Measurements from ENCODE around the gene C9orf85.
A peak's percentile ranks its signal among the peaks of the same experiment; 100 is the strongest.
"Not testable (repeated sequence)": the region's sequence is repeated elsewhere in the genome, so short reads cannot be mapped to it uniquely, and the experiment has no call there.

The C9orf85 gene

DNA sequence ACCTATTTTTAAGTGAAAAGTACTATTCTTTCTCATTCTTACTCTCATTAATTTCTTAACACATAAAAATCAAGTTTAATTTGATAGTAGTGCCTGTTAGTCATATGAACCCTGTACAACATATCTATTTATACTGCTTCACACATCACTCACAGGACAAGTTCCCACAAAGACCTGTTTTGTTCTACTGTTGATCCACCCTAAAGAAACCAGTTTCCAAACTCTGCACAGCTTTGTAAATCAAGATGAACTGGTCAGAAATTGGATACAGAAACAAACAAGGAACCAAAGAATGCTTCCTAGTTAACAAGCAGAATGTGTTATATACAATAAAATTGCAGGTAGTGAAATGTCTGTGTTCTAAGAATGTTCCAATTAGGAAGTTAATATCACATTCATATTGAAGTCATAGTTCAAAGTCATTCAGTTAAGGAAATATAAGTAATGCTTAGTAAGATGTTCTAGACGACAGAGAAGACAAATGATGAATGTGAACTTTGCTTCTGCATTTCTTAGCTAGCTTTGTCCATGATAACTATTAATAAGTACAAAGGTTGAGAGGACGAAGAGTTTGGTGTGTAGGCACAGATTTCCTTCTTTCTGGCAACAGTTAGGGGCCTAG lies 33.4 kb downstream of the C9orf85 start:
- no peak for DNase-seq

- DNase-seq = not testable (repeated sequence)
Observed at GRCh38 chr9:71954652-71955051, 43.2 kb downstream of the C9orf85 start.

DNA sequence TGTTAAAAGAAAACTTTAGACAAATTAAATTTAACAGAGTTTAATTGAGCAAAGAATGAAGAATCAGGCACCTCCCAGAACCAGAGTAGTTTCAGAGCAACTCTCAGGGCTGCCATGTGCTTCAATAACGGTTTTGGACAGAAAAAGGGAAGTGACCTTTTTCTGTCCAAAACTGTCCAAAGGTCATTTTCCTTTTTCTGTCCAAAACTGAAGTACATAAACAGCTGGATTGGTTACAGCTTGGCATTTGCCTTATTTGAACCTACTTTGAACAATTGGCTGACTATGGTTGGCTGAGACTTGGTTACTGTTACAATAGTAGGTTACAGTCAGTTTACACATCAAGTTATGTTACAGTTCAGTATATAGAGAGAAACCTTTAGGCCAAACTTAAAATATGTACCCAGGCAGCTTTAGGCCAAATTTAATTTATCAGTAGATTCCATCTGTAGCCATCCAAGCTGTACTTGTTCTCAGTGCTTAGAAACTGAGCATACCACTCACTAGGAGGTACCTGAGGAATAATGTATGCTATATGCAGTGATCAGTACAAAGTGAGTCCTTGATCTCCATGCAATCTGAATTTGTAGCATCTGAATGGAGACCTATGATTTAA lies 44.0 kb downstream of the C9orf85 start:
- DNase-seq = peak; percentile 84

DNA sequence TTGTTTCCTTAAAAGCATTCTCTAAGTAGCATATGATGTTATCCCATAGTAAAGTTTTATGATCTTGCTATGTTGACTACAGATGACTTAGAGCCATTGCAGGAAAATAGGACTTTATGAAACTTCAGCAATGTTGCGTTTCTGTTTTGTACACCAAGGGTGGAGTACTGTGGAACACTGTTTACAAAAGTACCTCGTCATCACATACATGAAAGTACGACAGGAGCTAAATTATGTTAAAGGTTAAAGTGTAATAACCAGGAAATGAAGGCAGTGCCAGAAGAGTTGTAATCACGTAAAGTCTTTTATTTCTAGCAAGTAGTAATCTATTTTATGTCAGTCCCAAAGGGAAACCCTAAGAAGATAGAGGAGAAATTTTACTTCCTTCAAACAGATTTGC lies 50.9 kb downstream of the C9orf85 start:
- DNase-seq = no peak

- DNase-seq = not testable (repeated sequence)
Observed at GRCh38 chr9:71963471-71963996, 52.1 kb downstream of the C9orf85 start.

GRCh38 chr9:71965403-71965802 lies 54.0 kb downstream of the C9orf85 start:
- DNase-seq = no peak

DNA sequence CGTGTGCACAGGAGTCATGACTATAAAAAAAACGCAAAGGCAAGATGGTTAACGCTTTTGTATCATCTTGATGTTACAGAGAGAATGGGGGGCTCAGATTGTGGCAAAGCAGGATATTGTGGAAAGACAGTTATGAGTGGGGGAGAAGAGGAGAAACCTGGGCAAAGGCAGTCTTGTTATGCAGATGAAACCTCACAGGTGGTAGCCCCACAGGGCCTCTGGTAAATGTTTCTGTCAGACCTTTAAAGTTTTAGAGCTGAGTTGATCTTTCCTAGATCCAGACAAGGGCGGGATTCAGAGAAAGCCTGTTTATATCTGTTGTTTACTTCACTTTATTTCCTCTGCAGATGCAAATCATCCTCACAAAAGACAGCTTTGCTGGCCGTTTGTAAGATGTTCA lies 55.2 kb downstream of the C9orf85 start:
- DNase-seq = no peak

GRCh38 chr9:71968541-71969090 lies 57.2 kb downstream of the C9orf85 start:
- DNase-seq = no peak

GRCh38 chr9:71975833-71976232 lies 64.4 kb downstream of the C9orf85 start:
- no peak for DNase-seq

GRCh38 chr9:71977003-71977402 lies 65.6 kb downstream of the C9orf85 start:
- DNase-seq = no peak

- DNase-seq = no peak
Observed at GRCh38 chr9:71980266-71981190, 69.1 kb downstream of the C9orf85 start.

DNA sequence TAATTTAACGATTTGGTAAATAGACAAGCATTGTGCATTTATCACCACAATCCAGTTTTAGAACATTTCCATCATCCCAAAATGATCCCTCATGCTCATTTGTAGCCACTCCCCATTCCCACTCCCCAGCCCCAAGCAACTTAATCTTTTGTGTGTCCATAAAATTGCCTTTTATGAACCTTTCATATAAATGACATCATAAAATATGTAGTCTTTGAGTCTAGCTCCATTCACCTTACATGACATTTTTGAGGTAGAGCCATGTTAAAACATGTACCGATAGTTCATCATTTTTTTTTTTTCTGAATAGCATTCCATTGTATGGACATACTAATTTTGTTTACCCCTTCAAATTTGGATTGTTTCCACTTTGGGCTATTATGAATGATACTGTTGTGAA lies 70.5 kb downstream of the C9orf85 start:
- no peak for DNase-seq

- no peak for DNase-seq
Observed at GRCh38 chr9:71984403-71984802, 73.0 kb downstream of the C9orf85 start.

DNA sequence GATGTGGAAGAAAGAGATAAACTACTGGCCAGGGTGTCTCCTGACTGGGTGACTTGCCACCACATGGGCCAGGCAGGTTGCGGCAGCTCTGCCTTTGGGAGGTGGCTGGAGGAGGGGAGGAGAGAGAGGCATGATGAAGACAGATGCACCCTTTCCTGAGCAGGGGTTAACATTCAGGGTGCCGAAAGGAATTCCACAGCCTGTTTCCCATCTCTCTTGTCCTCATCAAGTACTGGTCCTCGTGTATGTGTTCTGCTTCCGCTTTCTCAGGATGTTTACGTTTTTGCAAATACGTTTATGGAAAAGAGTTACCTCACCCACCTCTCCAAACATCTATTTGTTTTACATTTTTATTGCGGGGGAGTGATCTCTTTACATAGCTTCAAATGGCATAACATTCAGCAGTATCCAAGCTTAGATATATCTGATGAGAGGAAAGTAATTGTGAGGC lies 73.4 kb downstream of the C9orf85 start:
- no peak for DNase-seq

DNA sequence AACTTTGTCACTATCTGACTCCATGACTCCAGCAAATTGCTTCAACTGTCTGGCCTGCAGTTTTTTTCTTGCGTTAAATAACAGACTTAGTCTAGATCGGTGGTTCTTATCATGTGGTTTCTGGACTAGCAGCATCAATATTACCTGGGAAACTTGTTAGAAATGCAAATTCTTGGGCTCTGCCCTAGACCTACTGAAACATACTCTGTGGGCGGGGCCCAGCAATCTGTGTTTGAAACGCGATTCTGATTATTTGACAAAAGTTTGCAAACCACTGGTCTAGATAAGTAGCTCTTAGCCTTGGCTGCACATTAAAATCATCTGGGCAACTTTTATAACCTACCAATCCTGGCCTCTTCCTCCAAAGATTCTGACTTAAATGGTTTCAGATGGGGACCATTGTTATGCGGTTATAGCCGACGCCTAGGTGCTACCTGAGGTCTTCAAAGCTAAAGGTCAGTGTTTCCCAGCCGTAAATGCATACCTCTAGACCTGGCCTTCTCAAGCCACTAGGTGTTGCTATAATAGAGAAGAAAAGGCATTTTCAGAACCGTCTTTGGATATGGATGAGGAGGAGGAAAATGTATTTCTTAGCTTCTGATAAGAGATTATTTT lies 74.0 kb downstream of the C9orf85 start:
- no peak for DNase-seq

- DNase-seq = no peak
Observed at GRCh38 chr9:71986900-71987299, 75.5 kb downstream of the C9orf85 start.

DNA sequence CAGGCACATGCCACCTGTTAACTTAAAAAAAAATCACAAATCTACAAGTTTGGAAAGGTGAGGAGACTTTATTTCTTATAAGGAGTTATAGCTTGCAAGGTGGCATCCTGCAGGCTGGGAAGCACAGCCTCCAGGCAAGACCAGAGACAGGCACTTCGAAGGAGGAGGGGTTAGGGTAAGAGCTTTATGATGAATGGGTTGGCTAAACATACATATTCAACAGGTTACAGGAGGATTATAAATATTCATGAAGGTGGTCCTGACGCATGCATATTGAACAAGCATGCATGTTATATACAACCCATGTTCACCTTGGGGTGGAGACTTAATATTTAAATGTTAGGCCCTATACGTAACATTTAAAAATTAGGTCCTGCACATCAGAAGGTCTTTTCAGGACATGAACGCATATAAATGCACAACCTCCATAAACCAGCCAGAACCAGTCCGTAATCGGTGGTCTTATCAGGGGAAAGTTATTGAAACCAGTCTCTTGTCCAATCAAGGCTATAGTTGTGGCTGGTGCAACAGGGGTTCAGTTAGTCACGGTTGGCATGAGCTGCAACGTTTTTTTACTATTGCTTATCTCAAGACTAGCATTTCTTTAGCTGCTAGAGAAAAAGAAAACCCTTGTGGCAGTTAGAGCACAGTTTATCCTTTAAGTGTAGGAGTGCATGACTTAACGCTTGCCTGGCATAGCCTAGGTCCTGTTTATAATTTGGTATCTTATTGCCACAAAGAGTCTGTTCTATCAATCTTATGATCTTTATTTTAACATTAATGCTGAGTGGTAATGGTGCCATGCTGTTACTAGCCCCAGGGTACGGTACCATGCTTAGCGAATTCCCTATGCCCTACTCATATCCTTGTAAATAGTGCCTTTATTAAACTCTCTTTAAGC lies 76.3 kb downstream of the C9orf85 start:
- no peak for DNase-seq

GRCh38 chr9:71990466-71990865 lies 79.0 kb downstream of the C9orf85 start:
- no peak for DNase-seq

DNA sequence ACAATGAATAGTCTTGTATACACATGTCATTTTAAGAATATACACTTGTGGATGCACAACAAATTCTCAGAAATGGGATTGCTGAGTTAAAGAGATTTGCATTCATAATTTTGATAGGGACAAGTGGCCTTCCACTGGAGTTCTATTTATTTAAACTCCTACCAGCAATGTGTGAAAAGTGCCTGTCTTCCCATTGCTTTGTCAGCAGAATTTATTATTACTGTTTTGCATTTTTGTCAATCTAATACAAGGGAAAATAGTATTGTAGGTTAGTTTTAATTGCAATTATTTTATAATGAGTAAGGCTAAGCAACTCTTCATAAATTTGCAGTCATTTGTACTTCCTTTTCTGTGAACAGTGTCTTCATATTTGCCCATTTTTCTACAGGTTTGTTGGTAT lies 94.0 kb downstream of the C9orf85 start:
- DNase-seq = no peak

- no peak for DNase-seq
Observed at GRCh38 chr9:72006501-72006900, 95.1 kb downstream of the C9orf85 start.

GRCh38 chr9:72007726-72008125 lies 96.3 kb downstream of the C9orf85 start:
- DNase-seq = not testable (repeated sequence)

GRCh38 chr9:72012646-72013045 lies 101.2 kb downstream of the C9orf85 start:
- DNase-seq = no peak
